ENCODE data around the gene SHOX.

DNA sequence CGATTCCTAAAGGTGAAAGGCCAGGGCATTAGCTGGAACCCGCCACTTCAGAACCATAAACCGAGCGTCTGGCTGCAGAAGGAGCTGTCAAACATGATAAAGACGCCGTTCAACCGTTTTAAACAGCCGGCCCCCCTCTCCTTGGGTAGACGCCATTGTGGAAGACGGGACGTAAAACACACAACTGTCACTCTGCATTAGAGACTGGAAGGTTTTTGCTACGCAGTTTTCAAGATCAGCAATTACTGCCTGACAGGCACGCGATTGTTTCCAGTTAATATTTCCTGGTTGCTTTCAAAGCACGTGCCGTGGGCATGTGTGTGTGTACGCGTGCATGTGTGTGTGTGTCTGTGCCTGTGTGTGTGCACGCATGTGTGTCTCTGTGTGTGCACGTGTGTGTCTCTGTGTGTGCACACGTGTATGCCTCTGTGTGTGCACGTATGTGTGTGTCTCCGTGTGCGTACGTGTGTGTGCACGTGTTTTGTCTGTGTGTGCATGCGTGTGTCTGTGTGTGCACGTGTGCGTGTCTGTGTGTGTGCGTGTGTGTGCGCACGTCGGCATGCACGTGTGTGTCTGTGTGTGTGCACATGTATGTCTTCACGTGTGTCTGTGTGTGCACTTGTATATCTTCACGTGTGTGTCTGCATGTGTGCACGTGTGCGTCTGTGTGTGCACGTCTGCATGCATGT lies 48.8 kb downstream of the SHOX start:
- TF ChIP-seq, protein P1, sequence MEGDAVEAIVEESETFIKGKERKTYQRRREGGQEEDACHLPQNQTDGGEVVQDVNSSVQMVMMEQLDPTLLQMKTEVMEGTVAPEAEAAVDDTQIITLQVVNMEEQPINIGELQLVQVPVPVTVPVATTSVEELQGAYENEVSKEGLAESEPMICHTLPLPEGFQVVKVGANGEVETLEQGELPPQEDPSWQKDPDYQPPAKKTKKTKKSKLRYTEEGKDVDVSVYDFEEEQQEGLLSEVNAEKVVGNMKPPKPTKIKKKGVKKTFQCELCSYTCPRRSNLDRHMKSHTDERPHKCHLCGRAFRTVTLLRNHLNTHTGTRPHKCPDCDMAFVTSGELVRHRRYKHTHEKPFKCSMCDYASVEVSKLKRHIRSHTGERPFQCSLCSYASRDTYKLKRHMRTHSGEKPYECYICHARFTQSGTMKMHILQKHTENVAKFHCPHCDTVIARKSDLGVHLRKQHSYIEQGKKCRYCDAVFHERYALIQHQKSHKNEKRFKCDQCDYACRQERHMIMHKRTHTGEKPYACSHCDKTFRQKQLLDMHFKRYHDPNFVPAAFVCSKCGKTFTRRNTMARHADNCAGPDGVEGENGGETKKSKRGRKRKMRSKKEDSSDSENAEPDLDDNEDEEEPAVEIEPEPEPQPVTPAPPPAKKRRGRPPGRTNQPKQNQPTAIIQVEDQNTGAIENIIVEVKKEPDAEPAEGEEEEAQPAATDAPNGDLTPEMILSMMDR (IDR thresholded peaks at IDR 0.05; ENCODE audit: low read length) = no peak
- TF ChIP-seq EZH2phosphoT487 (IDR thresholded peaks at IDR 0.05; ENCODE audit: low read length) (no peak), EZH2 (optimal IDR thresholded peaks at IDR 0.05; ENCODE audit: low read depth, low read length) (no peak)

Data from MM.1S (cell line).